HUDEP-2 (cell line): ENCODE data around the gene LIN54.
"Not testable (repeated sequence)": the region's sequence is repeated elsewhere in the genome, so short reads cannot be mapped to it uniquely, and the experiment has no call there.

ENCODE experiments used
- DNase-seq, 76 experiments: peaks; one replicate each; lab custom pipeline; 2025; ENCODE audit not compliant: unreplicated experiment in 76 of 76; lab: John Stamatoyannopoulos, UW

LIN54 gene

DNA sequence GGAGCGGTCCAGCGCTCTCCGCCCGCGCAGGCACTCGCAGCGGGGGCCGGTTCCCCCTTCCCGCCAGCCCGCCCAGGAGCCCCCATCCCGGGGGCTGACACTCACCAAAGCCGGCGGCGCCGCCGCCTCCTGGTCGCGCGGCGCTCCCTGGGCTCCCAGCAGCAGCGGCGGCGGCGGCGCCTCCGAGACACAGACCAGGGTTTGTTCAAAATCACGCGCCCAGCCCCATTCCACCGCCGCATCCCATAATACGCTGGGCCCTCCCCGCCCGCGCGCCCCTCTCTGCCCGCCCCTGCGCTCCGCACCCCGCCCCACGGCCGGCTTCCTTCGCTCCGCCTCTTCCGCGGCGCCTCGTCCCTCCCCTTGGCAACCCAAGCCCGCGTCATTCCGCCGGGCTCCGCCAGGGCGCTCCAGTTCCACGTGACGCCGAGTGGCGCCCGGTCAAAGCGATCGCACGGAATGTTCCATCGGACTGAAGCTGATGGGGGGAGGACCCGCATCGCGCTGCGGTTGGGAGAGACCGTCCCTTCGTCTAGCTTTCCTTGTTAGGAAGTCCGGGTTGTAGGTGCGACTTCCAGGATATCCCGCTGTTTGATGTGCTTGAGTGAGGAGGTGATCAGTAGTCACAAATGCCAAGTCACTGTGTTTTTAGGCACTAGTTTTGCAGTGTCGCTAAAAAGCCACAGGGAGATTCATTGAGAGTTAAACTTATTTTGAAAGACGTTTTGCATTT lies 2.2 kb upstream of the LIN54 start:
- peak in 75 of 76 experiments; percentile 29 to 98 (median 95) for DNase-seq

DNA sequence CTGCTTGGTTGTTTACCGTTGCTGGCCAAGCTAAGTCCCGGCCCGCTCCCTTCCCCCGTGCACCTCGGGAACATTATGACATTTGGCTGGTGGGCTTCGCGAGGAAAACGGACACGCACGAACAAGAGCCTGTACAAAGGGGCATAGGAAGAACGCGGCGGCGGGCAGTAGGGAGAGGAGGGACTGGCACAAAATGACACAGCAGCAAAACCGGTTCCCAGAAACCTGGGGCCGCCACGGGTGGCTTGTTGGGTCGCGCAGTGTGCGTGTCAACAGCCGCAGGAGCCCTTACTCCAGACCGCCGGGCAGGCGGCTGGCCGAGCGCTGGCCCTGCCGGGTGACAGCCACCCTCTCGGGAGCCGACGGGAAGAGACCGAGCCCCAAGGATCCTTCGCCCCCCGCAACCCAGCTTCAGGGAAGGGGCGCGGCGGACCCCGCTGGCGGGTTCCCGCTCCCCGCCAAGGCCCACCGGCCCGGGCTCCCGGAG lies 1.6 kb upstream of the LIN54 start:
- DNase-seq, result peak in 30 of 76 experiments; percentile 1 to 46 (median 20)

DNA sequence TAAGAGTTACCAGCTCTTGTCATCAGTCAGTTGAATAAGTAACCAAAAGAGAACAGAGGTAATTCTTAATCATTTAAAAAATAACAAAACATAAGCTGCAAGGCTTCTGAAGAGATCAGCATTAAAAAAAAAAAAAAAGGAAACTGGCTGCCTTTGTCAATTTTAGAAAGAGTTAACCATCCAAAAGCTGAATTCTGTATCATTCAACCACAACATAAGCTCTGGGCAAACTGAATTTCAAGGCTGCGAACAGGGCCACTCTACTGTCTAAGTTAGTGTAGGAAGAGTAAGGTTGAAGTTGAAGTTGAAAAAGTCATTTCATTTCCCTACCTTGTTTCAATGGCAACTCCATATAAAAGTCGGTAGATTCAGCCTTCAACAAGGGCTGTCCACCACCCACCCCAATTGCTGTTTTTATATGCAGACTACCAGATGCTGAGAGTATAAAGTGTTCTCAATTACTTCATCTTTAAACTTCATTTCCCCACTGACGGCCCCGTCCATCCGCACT lies 1.1 kb upstream of the LIN54 start:
- peak in 4 of 76 experiments; percentile 8 to 34 (median 24) for DNase-seq

DNA sequence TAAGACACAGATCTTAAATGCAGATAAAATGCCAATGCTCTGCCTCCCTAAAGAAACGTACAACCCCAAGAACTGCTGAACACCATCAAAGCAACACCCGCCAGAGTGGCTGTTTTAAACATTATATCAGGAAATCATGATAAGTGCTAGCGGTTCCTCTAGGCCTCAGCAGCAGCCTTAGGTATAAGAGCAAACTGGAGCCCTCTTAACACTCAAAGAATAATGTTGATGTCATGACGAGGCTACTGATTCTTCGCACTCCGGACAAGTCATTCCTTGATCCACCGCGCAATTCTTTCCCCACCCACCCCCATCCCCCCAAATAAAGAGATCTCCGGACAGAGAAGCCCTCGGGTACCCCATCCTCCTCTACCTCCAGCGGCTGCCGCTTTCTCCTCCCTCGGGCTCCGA lies 507 bp downstream of the LIN54 start:
- DNase-seq, result peak in 21 of 76 experiments; percentile 2 to 51 (median 23)

DNA sequence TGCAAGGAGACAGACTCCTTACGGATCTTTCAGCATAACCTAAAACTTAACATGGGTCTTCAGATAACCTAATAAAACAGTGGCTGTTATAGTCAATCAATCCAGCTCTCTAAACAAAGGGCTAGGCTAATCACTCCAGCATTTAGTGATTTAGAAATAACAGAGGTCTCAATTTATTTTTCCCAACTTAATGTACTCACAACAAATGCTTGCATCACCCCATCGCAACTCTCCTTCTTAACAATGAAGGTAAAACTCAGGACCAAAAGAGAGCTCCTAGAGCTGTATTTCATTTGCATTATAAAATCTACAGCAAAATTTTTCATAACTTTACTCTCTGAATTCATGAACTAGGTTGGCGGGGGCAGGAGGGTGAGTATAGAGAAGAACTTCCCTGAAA lies 1.1 kb downstream of the LIN54 start:
- DNase-seq, result no peak

DNA sequence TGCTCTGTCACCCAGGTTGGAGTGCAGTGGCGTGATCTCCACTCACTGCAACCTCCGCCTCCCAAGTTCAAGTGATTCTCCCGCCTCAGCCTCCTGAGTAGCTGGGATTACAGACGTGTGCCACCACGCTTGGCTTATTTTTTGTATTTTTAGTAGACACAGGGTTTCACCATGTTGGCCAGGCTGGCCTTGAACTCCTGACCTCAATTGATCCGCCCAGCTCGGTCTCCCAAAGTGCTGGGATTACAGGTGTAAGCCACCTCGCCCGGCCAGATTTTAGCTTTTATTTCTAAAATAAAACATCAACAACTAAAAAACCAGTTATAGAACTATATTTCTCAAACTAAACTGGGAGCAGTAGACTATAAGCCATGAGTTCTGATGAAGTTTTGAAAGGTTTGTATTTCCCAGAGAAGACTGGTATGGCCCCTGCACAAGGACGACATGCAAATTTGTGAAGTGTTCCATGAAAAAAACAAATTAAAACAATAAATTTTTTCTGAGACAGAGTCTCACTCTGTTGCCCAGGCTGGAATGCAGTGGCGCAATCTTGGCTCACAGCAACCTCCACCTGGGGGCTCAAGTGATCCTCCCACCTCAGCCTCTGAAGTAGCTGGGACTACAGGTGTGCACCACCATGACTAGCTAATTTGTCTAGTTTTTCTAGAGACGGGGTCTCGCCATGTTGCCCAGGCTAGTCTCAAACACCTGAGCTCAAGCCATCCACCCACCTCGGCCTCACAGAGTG lies 7.4 kb downstream of the LIN54 start:
- not testable (repeated sequence) for DNase-seq

DNA sequence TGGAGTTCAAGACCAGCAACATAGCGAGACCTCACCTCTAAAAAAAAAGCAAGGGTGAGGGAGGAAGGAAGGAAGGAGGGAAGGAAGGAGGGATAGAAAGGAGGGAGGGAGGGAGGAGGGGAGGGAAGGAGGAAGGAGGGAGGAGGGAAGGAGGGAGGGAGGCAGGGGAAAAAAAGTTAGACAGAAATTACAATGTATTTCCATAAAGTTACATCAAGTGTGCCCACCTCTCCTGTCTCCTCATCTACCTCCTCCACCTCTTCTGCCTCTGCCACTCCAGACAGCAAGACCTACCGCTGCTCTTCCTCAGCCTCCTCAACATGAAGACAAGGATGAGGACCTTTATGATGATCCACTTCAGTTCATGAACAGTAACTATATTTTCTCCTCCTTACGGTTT lies 8.3 kb downstream of the LIN54 start:
- no peak for DNase-seq

DNA sequence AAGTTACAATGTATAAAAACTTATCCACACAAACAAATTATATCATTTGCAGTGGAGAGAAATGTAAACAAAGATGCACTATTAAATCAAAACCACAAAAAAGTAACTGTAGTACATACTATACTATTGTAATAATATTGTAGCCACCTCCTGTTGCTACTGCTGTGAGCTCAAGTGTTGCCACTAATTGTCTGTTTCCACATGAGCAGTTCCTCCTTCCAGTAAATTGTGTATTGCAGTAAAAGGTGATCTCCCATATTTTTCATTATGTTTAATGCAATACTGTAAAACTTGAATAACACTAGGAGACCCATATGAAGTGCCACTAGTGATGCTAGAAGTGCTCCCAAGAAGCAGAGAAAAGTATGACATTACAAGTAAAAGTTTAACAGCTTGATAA lies 11.7 kb downstream of the LIN54 start:
- DNase-seq, result no peak

DNA sequence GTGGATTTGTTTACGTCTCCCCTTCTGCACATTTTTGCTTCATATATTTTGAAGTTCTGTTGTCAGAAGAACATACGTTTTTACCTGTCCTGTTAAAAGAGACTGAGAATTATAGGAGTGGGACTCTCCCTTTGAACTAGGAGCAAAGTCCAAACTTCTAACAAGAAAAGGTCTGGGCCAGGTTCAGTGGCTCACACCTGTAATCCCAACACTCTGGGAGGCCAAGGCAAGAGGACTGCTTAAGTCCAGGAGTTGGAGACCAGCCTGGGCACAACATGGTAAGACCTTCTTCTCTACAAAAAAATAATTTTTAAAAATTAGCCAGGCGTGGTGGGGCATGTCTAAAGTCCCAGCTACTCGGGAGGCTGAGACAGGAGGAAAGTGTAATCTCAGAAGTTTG lies 15.8 kb downstream of the LIN54 start:
- DNase-seq, result no peak

DNA sequence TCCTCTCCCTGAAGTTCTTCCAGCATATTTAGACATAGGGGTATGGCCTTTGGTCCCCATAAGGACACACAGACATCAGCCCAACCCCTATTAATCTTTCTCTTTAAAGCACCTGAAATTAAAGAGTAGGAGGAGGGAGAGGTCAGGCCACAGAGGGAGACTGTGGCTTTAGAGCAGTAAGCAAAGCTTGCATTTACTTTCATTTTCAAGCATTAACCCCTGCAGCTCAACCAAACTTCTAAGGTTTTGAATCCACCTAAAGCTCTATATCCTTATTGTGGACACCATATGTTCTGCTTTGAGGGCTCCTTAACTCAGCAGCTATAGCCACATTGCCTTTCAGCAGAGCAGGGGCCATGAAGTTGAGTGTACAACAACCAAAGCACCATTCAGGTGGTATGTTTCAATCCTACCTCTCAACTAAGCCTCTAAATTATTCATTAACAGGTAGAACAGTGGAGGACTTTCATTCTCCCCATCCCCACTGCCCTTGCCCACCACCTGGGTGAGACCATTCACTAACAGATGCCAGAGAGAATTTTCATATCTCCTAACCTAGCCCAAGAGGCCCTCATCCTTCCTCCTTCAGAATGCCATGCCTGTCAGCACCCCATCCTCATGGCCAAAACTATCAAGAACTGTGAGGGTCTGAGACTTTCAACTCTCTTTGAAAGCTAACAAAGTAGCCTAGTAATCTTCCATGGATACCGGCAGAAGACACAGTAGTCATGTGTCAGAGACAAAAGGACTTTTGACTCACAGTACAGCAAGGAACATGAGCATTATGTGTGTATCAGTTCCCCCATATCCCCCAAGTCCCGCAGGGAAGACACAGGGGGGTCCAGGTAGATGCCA lies 20.8 kb downstream of the LIN54 start:
- DNase-seq, result no peak

DNA sequence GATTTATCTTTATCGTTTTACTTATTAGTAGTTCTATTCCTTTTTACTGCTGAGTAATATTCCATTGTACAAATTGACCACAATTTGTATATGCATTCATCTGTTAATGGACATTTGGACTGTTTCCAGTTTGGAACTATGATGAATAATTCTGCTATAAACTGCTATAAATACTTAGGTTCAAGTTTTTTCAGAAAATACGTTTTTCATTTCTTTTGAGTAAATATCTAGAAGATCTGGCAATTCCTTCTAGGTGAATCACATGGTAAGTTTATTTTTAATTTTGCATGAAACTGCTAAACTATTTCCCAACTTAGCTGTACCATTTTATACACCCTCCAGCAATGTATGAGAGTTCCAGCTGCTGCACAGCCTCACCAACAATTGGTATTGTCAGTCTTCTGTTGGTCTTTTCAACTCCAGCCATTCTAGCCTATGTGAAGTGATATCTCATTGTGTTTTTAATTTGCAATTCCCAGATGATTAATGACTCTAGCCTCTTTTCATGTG lies 22.2 kb downstream of the LIN54 start:
- no peak for DNase-seq

DNA sequence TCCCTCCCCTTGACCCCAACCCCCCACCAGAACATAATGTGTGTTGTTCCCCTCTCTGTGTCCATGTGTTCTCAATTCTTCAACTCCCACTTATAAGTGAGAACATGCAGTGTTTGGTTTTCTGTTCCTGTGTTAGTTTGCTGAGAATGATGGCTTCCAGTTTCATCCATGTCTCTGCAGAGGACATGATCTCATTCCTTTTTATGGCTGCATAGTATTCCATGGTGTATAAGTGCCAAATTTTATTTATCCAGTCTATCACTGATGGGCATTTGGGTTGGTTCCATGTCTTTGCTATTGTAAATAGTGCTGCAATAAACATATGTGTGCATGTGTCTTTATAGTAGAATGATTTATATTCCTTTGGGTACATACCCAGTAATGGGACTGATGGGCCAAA lies 23.1 kb downstream of the LIN54 start:
- not testable (repeated sequence) for DNase-seq

DNA sequence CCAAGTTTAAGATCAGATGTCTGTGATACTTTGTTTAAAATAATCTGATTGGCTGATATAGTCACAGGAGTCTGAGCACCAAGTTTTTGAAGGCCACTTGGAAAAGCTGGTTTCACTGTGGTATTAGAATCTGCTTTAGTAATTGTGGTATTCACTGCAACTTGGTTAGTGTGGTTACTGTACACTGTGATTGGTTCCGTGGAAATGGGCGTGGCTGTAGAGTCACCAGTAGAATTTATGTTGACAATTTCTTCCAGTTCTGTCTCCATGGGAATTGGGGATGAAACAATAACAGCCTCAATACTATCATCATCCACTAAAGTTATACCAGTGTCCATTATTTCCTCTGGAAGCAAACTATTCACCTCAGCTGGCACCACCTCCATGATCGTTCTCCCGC lies 26.2 kb downstream of the LIN54 start:
- peak in 36 of 76 experiments; percentile 1 to 56 (median 14) for DNase-seq

DNA sequence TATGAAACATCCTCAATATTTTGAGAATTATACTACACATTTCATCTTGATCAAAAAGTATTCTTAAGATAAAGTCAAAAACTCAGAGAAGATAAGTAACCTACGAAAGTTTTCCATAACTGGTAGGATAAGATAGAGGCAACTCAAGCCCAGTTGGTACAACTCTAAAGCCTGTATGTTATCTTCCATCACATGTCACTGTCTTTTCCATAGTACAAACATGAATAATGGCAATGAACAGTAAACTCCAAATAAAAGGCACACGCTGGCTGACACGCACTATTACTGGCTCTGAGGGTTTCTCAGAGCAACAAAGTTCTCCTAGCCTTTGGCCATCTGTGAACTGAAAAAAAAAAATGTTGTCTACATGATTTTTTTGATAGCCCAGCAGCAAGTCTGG lies 27.2 kb downstream of the LIN54 start:
- DNase-seq, result peak in 36 of 76 experiments; percentile 2 to 74 (median 34)

DNA sequence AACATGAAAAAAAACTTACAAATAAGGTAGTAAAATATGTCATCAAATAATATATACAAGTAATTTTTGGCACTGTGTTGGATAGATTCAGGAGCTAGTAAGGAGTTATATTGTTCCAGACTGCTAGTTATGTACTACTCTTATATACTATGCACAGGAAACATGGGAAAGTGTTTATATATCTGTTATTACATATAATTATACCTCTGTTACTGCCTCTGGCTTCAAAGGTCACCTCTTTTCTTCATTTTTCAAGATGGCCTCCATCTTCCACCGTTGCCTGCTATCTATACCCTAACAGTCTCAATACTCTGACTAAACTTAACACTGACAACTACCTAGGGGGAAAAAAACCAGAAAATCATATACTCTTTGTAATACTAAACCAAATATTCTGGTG lies 29.5 kb downstream of the LIN54 start:
- DNase-seq, result no peak

DNA sequence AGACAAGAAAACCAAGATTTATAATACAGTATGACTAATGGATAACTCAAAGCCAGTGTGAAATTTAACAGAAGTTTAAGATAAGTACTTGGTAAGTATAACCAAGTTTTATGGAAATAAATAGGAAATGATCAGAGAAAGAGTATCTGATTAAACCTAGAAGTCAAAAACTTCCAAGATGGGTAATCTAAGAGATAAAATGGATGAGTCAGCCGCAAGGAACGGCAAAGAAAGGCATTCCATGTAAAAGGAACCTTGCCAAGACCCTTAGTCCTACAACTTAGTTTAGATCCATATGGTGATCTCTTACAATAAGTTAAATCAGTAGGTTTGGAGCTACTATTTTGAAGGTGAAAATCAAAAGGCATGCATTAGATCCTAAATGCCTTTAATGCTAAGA lies 34.8 kb downstream of the LIN54 start:
- no peak for DNase-seq

DNA sequence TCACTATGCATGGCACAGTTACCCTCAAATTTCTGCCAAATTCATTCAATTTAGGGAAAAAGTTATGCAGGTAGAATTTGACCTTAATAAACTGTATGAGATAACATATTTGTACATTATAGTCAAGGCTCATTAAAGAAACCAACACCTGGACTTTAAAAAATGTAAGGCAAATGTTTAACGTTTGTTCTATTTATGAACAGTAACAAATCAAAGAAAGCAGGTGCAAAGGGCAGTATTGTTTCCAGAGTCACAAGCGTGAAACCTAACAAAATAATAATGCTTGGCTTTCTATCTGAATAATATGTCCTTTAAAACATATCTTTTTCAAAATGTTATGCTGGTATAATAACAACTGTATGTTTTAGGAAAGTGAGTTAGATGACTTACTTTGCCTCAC lies 41.2 kb downstream of the LIN54 start:
- DNase-seq, result no peak

DNA sequence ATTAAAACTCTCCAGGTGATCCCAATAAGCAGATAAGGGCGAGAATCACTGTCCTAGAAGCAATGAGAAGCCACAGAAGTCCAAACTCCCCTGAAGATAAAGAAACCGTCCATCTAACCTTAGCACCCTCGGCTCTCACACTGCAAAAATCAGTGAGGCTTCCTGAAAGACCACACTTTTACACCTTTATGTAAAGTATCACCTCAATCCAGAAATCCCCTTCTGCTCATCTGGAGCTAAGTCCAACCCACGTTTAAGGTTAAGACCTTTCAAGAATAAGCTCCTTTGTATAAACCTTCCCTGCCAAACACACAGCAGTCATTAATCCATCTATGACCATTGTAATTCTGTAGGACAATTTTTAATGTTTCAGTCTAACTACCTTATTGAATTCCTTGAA lies 41.7 kb downstream of the LIN54 start:
- DNase-seq, result no peak

DNA sequence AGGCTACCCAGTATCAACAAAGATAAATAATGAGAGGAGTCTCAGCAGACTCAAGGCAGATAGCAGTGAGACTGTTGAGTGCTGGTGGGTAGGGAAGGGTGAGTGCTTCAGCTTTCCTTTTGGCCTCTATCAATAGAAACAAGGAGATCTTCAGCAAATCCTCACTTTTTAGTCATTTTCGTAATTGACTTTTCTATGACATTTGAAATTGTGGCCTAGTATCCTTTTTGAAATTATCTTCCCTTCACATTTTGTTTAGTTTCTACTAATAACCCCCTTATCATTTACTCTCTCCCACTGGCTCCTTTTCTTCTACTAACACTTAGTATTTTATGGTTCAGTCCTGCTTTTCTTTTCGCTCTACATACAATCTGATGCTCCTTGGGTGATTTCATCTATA lies 44.9 kb downstream of the LIN54 start:
- DNase-seq, result peak in 5 of 76 experiments; percentile 5 to 34 (median 7)

DNA sequence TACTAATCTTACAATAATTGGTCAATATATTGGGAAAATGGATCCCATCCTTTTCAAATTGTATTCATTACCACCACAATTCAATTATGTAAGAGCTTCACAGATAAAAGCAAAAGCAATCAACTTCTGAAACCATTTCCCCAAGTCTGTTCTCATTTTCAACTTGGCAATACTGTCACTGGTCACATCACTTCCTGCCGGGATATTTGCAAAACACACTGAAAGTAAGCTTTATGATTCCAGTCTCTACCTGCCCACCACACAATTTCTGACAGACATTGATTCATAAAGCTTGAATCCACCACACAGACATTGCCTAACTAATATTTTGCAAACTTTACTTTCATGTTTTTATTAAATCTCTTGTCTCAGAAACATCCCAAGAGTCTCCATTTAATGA lies 53.6 kb downstream of the LIN54 start:
- DNase-seq, result no peak

DNA sequence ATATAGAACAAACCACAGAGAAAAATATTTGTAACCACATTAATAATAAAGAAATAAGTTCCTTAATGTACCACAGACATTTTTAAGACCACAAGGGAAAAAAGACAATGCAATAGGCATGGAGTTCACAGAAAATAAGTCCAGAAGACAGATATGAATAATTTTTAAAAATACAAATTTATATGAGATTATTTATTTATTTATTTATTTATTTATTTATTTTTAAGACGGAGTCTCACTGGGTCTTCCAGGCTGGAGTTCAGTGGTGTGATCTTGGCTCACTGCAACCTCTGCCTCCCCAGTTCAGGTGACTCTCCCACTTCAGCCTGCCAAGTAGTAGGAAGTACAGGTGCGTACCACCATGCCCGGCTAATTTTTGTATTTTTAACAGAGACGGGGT lies 56.4 kb downstream of the LIN54 start:
- no peak for DNase-seq
